ENCODE data around the gene ATP13A3.

ATP13A3 gene

DNA sequence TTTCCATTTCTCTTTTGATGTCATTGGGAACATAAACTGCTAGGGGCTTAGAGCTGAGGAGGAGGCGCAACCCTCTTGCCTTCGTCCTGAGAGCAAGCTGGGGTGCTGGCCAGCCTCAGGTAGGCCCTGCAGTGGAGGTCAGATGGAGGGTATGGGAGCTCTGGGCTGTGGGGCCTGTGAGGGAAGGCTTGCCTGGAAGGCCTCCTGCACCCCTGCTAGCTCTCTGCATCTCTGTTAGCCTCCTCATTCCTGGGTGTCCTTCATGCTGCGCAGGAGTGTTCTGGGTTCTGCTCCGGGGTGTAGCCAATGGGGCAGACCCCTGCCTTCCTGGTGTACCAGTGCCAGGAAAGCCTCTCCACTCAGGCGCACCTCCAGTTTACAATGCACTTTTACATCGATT, 99.5 kb downstream of the ATP13A3 start:
- DNase-seq: no peak

- no peak for DNase-seq
Measured at GRCh38 chr3:194386648-194387047, 100.2 kb downstream of the ATP13A3 start.

GRCh38 chr3:194386066-194386465, 100.7 kb downstream of the ATP13A3 start:
- no peak for DNase-seq

DNA sequence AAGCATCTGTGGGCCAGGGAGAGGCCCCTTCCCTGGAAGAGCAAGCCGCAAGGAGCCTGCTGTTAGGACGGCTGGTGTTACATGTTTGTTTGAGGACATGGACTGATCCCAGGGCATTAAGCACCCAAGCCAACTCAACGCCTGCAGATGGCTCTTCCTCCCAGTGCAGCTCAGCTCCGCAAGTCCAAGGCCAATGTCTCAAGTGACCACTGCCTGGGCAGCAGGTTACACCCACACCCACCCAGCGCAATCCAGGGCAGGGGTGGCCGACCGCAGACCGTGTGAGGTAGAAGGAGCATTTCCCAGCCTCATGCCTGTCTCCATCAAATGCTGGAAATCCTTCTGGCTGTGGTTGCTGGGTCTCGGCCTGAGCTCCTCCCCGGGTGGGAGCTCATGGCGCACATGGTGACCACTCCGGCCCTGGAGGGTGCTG, 102.2 kb downstream of the ATP13A3 start:
- DNase-seq: no peak

GRCh38 chr3:194384156-194384555, 102.6 kb downstream of the ATP13A3 start:
- no peak for DNase-seq

DNA sequence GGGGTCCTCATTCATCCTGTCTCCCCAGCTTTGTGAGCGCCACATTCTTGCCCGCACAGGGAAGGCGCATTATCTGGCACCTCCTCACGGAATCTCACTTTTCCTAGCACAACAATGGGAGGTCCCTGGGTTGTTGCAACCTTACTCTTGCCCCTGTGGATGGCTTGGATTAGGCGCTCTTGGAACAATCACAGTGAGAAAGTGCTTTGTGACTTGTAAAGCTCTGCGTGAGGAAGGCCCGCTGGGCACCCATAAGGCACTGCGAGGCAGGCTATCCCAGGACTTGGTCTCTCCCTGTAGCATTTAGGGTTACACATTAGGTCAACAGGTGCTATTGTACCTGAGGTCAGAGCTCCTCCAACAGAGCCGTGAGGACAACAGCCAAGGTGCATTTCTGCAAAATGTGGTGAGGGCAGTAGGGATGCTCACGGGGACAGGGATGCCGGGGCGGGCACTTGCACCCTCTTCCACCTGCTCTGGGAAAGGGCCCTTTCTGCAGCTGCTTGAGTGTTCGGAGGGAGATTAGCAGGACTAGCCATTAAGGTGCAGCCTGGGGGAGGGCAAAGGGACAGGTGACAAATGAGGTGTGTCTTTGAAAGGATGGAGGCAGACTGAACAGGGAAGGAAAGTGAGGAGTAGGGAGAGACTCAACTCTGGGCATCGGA, 103.4 kb downstream of the ATP13A3 start:
- DNase-seq: no peak

DNA sequence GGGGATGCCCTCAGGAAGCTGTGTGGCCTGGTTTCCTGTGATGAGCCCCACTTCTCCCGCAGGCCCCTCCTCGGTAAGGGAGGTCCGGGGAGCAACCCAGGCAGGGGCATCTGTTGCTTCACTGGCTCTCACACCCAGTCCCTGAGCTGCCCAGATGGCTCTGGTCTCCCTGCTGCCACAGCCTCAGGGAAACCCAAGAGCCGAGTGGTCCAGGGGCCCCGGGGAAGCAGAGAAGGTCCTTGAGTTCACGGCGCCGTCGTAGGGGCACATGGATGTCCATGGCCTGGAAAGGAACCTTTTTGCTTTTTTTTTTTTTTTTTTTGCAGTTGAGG, 103.9 kb downstream of the ATP13A3 start:
- no peak for DNase-seq

GRCh38 chr3:194382196-194382891, 104.5 kb downstream of the ATP13A3 start:
- DNase-seq: no peak

DNA sequence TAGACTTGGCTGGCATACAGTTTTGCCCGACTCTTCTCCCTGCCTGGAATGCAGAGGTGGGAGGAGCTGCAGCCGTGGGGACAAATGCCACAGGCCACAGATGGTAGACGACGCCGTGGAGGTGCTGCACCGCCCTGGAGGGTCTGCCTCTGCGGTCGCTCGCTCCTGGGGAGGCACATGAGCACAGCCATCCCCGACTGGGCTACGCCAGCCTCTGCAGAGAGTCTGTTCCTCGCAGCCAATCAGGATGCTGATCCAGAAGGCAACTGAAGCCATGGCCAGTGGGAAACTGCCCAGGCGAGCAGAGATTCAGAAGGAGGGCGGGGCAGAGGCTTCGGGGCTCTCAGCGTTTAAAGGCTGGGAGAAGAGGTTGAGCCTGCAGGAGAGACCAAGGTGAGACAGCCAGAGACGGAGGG, 105.3 kb downstream of the ATP13A3 start:
- no peak for DNase-seq

GRCh38 chr3:194380326-194380725, 106.5 kb downstream of the ATP13A3 start:
- no peak for DNase-seq

DNA sequence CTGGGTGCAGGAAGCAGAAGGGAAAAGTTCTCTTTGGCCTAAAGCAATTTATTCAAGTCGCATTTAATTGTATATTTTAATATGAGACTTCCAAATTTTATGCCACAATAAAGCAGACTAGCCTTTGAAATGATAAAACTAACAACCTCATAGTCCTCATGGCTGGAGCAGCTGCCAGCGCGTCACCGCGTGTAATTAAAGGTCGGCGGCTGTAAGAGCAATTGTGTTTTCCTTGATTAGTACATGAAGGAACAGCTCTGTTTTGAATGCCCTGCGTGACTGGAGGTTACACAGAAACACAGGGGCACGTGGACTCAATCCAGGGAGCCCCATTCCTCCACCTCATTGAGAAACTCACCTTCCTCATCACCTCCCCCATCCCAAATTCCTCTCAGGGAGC, 107.2 kb downstream of the ATP13A3 start:
- no peak for DNase-seq

GRCh38 chr3:194379231-194379630, 107.6 kb downstream of the ATP13A3 start:
- DNase-seq: no peak

GRCh38 chr3:194377708-194378107, 109.1 kb downstream of the ATP13A3 start:
- DNase-seq: no peak

DNA sequence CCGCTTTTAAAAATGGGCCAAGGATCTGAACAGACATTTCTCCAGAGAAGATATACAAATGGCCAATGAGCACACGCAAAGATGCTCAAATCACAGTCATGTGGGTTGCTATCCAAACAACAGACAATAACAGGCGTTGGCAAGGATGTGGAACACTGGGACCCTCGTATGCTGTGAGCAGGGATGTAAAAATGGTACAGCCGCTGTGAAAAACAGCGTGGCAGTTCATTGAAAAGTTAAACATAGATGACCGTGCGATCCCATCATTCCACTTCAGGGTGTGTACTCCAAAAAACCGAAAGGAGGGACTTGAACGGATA, 110.6 kb downstream of the ATP13A3 start:
- DNase-seq: no peak

GRCh38 chr3:194375473-194376240, 111.1 kb downstream of the ATP13A3 start:
- DNase-seq: no peak

DNA sequence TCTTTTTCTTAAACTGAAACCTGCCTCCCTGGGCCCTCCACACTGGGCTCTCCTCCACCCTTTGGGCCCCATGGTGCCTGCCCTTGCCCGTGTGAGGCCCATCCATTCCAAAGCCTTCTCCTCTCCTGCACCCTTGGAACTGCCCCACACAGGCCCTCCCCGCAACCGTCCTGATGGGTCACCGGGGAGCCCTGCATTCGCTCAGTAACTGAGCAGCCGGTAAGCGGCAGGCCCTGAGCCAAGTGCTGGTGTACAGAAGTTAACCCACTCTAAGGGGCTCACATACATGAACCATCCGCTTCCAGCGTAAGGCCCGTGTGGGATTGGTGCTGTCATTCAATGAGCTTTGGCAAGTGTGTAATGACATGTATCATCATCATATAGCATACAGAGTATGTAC, 111.9 kb downstream of the ATP13A3 start:
- DNase-seq: no peak

DNA sequence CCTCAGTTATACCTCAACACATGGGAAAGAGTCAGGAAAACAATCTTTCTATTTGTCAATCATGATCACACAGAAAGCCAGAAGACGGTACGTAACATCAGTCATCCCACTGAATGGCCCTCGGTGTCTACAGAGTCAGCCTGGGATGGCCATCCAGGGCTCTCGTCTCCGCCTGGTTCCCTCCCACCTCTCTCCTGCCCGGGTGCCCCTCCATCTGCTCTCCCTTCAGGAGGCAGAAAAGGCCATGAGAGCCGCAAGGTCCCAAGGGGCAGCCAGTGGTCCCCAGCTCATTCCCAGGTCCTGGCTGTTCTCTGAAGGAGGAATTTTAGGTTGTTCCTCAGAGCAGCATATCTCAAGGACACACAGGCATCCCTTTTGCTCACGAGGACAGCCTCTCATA, 112.9 kb downstream of the ATP13A3 start:
- no peak for DNase-seq

GRCh38 chr3:194373028-194373427, 113.8 kb downstream of the ATP13A3 start:
- DNase-seq: no peak

DNA sequence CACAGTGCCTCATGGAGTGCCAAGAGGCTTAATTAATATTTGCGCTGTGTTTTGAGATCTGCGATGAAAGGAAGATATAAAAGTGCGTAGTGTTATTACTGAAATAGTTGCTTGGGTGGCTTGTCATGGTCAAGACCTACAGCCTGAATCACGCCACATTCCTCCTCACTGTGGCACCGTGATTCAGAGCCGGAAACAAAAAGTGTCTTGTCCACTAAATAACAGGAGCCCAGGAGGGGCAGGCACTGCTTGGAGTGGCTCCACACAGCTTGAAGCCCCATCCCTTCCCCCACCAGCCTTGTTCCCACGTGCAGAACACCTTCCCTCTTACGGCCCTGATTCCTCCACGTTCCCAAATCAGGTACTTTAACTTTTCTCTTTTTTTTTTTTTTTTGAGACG, 116.0 kb downstream of the ATP13A3 start:
- no peak for DNase-seq

- no peak for DNase-seq
Measured at GRCh38 chr3:194369522-194370279, 117.1 kb downstream of the ATP13A3 start, which contains the start of gene LRRC15. LRRC15 (minus strand) TSS chr3:194369743; CDS start chr3:194361043, 8,700 bp downstream.

DNA sequence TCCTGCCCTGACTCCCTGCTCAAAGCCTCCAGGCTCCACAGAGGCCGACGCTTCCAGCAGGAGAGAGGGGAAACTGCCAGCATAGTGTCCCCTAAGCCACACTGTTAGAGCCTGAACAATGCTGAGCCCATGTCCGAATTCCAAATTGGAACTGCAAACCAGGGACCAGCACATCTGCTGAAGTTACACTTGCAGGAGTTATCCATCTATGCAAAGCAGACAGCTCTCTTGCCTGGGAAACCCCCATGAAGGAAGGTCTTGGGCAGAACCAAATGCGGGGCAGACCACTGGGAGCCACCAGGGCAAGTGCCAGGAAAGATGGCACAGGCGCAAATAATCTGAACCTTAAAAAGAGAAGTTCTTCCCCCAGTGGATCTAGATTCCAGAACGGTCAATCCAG, 117.9 kb downstream of the ATP13A3 start:
- DNase-seq: no peak

DNA sequence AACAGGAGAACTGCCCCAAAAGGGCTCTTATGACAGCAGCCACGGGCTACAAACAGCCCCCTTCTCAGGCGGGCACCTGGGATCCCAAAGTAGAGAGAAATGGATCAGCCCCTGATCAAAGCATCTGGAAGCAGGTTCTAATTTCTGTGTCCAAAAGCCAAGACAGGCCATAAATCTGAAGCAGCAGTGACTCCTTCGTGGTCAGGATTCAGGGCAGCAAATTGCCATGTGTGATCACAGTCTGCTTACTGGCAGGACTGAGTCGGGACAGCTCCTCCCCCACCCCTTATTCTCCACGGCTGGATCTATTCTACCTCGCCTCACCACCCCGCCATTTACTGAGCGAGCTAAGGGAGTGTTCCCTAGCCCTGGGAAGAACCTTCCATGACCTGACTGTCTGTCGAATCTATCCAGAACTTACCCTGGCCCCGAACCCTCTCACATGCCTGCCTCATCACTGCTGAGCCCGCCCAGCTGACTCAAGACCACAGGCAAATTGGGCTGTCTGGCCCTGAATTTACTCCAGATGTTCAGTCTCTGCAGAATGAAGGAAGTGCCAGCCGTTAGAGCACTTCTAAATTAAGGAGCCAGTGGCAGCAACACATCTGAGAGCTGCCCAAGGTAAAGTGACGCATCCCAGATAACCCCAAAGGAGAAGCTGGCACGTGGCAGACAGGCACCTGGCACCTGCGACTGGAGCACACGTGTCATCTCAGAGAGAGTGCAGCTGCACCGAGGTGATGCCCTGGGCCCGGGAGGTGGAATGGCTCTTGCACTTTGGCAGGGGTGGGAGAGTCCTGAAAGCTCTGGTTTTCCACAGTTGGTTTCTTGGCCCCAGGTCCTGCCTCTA, 118.6 kb downstream of the ATP13A3 start:
- DNase-seq: no peak

Data from CD4-positive, alpha-beta T cell treated with Interleukin-4 for 4 hours (primary cell).